ENCODE data around the gene ADAM21.
A peak's percentile ranks its signal among the peaks of the same experiment; 100 is the strongest.
"Not testable (repeated sequence)": the region's sequence is repeated elsewhere in the genome, so short reads cannot be mapped to it uniquely, and the experiment has no call there.

ADAM21 gene

DNA sequence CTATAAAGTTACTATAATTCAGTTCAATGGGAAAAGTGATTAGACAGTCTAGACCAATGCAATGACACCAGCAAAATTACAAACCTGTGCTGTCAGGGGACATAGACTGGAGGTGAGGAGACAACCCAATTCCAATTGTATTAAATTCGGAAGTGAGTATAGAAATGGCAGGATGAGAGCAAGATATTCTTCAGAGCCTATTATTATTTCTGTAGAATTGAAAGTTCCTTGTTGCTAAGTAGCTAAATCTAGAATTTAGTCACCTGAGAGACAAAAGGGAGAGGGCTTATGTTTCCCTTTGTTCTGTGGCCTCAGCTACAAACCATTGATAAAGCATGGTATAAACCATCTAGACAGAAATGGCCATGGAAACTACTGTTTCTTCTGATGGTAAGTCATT is at the start of gene ADAM21:
Gene ADAM21, plus strand, starts transcription at position 301 of the 400 bp plus-strand sequence. CDS start 5,326 bp downstream, outside the sequence.
- no peak for DNase-seq

- not testable (repeated sequence) for DNase-seq
Measured at GRCh38 chr14:70403335-70403734, 48.6 kb upstream of the ADAM21 start.

DNA sequence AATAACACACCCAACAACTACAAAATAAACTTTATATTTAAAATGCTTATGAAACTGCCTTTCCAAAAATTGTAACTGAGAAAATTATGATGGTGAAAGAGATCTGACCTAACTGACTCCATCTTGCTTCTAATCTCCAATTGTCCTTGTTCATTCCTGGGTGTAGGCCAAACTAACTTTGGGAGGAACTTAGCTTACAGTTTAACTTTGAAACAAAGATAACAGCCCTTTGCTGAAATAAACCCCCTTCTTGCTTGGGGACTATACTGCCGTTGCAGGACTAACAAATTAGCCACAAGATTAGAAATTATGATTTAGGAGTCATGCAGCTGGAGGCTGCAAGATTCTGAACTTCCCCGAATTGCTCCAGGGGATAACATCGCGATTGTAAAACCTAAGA is 45.8 kb upstream of the ADAM21 start:
- DNase-seq: not testable (repeated sequence)

DNA sequence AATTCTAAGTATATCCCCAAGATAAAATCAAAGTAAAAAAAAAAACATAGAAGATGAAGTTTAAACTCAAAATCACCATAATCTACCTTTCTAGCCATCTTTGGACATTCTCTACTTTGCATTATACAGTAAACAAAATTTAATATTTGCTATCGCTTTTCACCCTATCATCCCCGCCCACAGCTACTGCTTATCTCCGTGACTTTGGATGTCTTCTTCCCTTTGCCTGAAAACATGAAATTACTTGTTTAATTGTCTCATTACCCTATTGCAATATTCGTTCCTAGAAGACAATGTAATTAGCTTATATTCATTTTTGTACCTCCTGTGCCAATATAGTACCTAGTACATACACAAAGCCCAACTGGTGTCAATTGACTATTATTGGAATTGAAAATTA is 44.4 kb upstream of the ADAM21 start:
- no peak for DNase-seq

- no peak for DNase-seq
Measured at GRCh38 chr14:70415788-70416187, 36.2 kb upstream of the ADAM21 start.

- DNase-seq: no peak
Measured at GRCh38 chr14:70416338-70416724, 35.6 kb upstream of the ADAM21 start.

DNA sequence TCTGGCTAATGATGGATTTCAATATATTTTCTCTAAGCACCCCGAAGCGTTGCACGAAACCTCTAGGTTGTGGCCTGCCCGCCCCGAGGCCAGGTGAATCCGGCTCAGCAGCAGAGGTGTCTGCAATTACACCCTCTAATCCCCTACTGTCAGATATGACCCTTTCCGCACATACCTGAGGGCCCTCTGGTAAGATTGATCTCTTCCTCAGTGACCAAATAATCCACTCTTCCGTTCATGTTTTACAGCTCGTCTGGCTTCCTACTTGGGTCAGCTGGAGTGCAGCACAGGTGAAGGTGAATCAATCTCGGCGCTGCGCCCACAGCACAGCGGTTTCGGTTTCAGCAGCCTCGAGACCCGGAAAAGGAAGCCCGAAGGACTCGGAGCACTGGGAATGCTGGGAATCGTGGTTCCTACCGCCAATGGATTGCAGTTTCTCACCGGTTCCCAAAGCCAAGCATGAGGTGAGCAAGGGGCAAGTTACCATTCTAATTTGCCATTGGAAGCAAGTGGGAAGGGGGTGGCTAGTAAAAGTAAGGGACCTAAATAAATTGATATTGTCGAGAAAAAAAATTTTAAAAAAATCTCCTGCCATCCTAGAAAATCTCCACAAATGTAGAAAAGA is 35.1 kb upstream of the ADAM21 start, which contains the start of gene SYNJ2BP:
Gene SYNJ2BP, minus strand, starts transcription at position 366 of the 625 bp plus-strand sequence. Its CDS starts 127 bp downstream, at position 239.
- DNase-seq: peak; percentile 49

DNA sequence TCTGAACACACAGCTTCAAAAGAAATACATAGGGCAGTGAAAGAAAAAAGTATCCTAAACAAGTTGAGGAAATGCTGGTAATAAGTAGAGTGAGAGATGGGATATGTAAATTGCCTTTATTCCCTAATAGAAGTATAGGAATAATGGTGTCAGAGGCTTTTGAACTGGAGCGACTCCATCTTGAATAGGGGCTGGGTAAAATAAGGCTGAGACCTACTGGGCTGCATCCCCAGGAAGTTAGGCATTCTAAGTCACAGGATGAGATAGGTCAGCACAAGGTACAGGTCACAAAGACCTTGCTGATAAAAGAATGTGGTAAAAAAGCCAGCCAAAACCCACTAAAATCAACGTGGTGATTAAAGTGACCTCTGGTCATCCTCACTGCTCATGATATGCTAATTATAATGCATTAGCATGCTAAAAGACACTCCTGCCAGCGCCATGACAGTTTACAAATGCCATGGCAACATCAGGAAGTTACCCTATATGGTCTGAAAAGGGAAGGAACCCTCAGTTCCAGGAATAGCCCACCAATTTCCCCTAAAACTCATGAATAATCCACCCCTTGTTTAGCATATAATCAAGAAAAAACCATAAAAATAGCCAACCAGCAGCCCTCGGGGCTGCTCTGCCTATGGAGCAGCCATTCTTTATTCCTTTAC is 32.6 kb upstream of the ADAM21 start:
- not testable (repeated sequence) for DNase-seq

DNA sequence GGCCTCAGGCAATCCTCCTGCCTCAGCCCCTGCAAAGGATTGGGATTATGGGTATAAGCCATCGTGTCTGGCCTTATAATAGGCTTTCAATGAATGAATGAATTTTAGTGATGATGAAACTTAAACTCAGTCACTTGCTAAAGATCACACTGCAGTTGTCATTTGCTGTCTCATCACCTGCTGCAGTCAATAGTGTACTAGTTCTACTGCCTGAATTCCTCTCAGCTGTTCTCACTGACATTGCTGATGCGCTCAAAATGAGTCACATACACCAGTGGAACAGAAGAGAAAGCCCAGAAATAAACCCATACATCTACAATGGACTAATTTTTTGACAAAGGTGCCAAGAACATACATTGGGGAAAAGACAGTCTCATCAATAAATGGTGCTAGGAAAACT is 29.4 kb upstream of the ADAM21 start:
- DNase-seq: no peak

GRCh38 chr14:70425354-70425753 is 26.6 kb upstream of the ADAM21 start:
- DNase-seq: no peak

DNA sequence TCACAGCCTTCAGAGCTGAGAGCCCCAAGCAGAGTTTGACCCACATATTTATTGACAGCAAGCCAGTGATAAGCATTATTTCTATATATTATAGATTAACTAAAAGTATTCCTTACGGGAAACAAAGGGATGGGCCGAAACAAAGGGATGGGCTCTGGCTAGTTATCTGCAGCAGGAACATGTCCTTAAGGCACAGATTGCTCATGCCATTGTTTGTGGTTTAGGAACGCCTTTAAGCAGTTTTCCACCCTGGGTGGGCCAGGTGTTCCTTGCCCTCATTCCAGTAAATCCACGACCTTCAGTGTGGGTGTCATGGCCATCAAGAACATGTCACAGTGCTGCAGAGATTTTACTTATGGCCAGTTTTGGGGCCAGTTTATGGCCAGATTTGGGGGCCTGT is 25.4 kb upstream of the ADAM21 start:
- not testable (repeated sequence) for DNase-seq

DNA sequence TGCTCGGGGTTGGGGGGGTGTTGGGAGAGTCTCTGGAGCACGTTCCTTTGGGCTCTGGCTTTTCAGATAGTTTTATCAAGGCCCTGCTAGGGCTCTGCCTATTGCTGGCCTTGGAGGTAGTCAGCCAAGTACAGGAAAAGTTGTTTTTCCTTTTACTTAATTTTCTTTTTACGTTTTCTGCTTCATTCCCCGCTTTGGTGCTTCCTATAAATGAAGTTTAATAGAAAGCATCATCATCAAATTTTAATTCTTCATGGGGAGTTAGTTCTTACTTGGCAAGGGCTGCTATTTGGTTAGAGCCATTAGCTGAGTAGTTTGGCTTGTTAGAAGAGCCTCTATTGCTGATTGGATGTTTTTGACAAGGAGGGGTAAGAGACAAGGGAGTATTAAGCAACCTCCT is 15.1 kb upstream of the ADAM21 start:
- no peak for DNase-seq

DNA sequence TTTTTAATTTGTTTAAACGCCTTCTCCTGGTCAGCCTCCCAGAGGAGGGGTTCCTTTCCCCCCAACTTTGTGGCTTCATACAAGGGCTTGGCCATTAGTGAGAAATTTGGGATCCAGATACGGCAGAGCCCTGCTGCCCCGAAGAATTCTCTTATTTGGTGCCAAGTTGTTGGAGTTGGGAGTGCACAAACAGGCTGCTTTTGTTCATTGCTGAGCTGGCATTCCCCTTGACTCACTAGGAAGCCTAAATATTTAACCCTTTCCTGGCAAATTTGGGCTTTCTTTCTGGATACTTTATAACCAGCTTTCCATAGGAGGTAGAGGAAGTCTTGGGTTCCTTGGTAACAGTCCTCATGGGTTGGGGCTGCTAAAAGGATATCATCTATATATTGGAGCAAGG is 10.3 kb upstream of the ADAM21 start:
- DNase-seq: no peak

DNA sequence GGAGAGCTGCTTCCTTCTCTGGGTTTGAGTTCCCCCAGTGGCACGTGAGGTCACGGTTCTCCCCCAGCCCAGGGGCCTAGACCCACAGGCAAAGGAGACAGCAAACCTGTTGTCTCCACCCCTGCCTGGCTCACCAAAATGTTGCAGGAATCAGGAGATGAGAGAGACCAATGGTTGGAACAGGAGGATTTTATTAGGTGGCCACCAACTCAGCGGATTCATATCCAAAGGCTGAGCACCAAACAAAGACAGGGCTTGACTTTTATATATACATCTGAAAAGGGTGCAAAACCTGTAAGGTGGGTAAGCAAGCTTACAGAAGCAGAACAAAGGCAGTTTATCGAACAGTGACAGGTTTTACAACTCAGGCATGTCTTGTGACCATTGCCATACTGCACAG is 9.2 kb upstream of the ADAM21 start:
- DNase-seq: no peak

DNA sequence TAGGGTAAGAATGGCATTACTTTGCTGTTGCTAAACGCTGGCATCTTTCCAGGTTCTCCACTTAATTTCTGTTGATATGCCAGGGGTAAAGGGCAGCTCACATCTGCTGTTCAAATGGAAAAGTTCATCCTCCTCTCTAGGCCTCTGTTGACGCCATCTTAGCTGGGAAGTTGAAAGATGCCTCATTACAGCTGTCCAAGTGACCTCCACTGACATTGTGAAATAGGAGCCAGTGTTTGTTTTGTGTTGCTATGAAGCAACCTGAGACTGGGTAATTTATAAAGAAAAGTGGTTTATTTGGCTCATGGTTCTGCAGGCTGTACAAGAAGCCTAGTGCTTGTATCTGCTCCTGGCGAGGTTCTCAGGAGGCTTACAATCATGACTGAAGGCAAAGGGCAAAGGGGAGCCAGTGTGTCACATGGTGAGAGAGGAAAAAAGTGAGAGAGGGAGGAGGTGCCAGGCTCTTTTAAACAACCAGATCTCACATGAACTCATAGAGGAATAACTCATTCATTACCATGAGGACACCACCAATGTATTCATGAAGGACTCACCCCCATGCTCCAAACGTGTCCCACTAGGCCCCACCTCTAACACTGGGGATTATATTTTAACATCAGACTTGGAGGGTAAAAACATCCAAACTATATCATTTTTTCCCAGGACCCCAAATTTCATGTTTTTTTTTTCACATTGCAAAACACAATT is 3.2 kb upstream of the ADAM21 start:
- no peak for DNase-seq

DNA sequence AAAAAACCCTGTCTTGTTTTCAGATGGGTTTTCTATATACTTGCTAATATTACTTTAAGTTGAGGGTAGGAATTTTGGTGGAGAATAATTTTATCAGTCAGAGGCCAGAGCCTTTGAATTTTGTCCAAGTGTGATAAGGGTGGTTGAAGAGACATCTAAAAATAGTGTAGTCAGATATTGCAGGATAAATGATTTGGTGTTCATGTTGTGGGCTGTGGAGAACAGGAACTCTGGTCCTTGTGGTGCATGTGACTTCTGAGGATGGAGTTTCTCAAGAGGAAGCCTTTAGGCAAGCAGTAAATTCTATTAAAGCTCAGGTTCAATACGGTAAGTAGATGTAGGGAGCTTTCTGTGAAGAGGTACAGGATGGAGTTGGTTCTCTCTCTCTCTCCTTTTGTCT is 2.8 kb downstream of the ADAM21 start:
- DNase-seq: no peak

- DNase-seq: no peak
Measured at GRCh38 chr14:70468731-70469130, 16.8 kb downstream of the ADAM21 start.

DNA sequence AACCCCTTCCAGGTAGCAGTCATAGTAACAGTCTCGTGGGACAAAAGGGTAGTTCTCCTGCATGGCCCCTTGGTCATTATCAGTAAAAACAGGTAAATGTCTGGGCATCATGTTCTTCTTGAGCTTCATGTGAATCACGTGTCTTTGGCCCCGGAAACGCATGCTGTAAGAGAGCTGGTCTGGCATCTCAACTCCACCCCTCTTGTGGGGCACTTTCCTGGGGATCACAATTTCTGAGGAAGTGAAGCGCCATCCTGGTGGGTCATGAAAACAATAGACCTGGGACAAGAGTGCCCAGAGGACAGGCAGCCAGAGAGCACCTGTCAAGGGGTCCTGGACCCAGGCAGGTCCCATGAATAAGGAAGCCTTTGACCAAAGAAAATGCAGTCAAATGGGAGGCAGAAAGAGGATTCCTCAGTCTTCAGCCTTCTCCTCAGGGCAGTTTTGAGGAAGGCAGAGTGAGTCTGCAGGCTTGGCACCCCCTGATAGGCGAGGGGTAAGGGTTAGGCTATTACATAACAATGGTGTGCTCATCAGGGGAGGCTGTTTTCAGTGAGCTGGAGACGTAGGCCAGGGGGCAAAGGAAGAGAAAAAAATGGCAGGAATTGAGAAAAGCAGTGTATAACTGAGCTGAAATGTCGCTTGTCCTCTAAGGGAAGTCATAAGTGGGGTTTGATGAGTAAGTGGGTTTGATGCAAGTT is 19.0 kb downstream of the ADAM21 start:
- not testable (repeated sequence) for DNase-seq

DNA sequence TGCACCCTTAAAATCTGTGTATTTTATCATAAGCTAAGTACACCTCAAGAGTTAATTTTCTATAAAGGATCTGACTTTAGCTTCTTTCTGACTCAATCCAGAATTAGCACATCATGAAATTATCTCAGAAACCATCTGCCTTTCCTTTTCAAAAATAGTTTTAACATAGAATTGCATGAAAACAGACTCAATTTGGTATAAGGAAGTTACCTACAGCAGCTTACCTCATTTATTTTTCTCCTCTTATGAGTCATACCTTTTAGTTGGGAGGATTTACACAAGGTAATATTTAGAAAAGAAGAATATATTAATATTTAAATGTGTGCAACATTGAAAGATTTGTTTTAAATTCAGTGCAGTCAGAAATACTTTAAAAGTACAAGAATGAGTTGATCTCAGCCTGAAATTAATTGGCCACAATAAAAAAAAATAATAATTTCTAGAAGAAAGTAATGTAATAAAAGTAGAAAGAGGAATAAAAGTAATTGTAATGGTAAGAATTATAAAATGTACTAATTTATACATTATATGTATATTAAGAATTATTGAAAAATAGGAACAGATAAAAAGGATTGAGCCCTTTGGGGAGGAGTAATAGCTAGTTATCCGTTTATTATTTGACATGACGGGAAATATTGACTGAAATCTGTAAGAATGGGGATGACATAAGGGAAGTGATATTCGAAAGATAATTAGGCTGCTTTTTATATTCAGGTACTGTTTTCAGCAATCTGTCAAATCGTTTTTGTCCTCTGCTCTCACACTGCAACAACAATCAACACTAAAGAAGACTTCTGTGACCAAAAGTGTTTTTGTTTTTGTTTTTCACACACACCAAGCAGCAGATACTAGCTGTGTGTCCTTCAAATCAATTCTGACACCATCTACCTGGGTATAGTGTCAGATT is 20.5 kb downstream of the ADAM21 start:
- DNase-seq: no peak

DNA sequence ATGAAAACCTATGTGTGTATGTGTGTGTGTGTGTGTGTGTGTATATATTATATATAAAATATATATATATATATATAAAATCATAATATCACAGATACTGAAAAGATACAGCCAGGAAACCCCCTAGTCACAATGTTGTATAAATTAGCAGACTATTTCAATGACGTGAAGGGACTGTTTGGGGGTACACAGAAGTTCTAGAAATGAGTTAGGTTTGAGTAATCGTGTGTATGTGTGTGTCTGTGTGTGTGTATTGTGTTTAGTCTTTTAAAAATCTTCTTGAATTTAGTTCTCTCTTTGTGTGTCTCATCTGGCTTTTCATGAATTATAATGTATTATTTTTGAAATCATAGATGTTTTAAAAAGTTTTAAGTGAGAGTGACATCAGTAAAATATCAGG is 21.9 kb downstream of the ADAM21 start:
- DNase-seq: no peak

DNA sequence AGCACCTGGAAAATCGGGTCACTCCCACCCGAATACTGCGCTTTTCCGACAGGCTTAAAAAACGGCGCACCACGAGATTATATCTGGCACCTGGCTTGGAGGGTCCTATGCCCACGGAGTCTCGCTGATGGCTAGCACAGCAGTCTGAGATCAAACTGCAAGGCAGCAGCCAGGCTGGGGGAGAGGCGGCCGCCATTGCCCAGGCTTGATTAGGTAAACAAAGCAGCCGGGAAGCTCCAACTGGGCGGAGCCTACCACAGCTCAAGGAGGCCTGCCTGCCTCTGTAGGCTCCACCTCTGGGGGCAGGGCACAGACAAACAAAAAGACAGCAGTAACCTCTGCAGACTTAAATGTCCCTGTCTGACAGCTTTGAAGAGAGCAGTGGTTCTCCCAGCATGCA is 23.5 kb downstream of the ADAM21 start:
- not testable (repeated sequence) for DNase-seq

All from stimulated activated CD4-positive, alpha-beta T cell treated with anti-CD3 and anti-CD28 coated beads, Interleukin-4, amount 100 ng/mL, for 1 hour (primary cell).